NK-92 (cell line): ENCODE measurements around the gene SHKBP1.

ENCODE experiments used
- DNase-seq: peaks from one replicate; lab custom pipeline; 2025; ENCODE audit not compliant: unreplicated experiment; lab: John Stamatoyannopoulos, UW

Gene SHKBP1

DNA sequence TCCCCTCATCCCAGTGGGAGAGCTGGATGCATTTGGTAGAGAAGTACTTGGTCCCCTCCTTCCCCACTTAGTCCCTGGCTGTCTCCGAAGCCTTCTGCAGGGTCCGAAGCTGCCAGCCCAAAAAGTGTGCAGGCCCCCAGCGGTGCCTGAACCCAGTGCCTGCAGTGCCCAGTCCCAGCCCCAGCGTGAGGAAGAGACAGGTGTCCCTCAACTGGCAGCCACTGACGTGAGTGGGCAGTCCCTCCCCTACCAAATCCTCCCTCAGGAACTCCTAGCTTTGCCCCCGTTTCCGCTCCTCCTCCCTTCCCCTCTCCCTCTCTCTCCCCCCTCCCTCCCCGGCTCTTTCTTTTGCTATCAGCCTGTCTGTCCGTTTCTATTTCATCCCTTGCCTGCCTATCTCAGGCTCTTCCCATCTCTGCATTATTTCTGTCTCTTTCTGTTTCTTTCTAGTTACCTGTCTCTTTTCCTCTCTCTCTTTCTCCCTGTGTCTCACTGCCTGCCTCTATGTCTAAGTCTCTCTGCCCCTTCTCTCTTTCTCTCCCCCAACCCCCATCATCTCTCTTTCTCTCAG lies 22.7 kb downstream of the SHKBP1 start:
- DNase-seq: no peak

DNA sequence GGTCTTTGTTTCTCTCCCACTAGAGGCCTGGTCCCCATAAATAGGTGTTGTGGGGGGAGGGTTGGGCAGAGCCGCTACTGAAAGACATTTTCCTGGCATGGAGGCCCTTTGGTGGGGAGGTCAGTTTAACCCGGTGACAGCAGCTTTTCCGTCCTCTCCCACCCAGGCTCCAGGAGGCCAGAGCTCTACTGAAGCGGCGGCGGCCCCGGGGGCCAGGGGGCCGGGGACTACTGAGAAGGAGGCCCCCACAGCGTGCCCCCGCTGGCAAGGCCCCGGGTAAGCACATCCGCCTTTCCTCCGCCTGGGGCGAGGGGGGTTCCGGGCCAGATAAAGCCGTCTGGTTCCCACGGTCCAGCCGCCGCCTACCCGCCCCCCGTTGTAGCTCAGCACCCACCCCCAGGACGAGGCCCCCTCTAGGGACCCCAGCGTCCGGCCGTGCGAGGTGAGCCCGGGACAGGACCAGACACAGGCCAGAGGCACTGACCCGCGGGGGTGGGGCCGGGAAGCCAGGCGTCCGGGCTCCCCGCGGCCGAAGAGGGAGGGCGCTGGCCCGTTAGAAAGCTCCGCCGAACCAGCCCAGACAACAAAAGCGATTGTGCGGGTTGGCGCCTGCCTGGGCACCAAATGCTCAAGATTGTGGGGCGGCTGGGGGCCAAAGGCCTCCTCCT lies 23.4 kb downstream of the SHKBP1 start:
- DNase-seq: no peak

DNA sequence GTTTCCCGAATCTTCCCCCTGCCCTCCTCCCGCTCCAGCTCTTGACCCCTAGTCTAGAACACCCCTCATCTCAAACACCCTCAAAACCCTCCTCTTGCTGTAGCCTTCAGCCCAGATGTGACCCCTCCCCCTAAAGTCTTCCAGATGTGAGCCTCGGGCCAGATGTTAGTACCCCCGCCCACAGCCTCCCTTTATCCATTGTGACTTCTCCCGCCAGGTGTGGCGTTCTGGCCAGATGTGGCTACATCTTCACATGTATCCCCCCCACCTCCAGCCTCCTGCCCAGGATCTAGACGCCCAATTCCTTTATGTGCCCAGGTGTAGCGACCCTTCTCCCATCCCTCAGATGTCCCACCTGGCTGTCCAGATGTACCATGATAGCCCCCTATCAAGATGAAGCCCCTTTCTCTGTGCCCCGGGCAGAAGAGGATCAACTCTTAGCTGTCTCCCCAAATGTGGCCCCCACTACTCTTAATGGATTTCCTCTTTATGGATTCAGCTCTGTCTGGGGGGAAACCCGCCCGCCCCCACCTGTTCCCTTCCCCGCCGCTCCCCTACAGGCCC lies 24.0 kb downstream of the SHKBP1 start:
- DNase-seq: no peak

DNA sequence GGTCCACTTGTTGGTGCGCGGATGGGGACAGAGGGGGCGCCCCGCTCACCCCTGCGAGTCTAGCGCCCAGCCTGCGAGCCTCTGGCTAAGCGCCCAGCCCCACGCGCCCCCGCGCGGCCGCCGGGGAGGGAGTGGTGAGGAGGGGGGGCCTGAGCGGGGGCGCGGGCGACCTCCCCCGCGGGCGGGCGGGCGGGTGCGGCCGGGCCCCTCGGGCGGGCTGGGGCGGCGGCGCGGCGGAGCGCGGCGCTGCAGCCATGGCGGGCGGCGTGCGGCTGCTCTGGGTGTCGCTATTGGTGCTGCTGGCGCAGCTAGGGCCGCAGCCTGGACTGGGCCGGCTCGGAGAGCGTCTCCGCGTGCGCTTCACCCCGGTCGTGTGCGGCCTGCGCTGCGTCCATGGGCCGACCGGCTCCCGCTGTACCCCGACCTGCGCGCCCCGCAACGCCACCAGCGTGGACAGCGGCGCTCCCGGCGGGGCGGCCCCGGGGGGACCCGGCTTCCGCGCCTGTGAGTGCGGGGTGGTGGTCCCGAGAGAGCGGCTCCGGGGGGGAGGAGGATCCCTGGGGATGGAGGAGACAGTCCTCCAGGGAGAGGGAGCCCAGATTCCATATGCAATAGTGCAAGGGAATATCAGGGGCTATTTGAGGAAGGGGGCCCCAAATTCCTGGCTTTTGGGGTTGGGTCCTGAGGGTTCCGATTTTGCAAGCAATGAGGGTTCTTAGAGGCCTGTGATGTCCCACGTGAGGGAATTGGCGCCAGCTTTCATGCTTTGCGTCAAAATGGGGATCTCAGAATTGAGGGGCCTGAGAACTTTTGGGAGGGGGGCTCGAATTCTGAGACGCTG lies 24.7 kb downstream of the SHKBP1 start, which contains the start of gene LTBP4:
Gene LTBP4, plus strand, starts transcription at position 236 of the 841 bp plus-strand sequence. Its CDS starts 19 bp downstream, at position 255.
- DNase-seq: no peak

DNA sequence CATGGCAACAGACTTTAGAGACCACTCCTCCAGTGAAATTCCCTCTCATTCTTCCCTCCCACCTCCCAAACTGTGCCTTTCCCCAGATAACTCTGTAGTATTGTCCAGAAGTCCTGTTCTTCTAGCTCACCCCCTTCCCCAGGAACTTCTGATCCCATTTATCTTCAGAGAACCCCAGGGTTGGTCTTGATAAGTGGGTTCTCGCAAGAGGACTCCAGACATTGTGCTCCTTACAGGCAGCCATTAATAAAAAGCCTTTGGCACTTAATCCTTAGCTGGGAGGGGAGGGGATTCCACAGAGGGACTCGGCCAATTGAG lies 26.4 kb downstream of the SHKBP1 start:
- DNase-seq: no peak

DNA sequence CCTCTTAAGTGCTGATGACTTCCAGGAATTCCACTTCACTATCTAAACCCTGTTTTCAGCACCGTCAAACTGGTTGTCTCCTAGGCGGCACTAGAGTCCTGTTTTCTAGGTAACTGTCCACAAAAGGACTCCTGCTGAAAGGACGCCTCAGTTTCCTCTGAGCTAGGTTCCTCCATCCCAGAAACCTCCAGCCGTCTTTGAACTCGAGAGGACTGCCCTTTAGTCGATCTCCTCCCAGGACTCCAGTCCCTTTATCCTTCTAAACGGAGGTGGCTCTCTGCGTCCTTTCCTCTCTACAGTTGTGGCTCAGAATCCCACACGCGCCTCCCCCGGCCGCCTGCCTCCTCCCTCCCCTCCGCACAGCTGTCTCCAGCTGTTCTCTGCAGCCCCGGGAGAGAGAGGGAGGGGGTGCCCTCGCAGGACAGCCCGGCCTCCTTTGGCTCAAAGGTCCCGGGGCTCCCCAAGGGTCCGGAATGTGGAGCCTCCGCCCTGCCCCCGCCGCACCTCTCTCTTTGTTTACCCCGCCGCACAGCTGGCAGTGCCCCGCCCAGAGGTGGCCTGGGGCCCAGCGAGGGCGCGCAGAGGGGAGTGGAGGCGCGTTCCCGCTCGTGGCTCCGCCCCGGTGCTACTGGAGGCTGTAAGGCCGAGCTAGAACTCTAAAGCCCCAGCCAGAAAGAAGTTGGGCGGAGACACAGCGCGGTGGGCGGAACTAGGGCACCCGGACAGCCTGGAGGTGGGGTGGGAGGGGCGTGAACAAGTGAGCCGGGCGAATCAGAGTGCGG lies 26.9 kb downstream of the SHKBP1 start:
- DNase-seq: peak; percentile 62

DNA sequence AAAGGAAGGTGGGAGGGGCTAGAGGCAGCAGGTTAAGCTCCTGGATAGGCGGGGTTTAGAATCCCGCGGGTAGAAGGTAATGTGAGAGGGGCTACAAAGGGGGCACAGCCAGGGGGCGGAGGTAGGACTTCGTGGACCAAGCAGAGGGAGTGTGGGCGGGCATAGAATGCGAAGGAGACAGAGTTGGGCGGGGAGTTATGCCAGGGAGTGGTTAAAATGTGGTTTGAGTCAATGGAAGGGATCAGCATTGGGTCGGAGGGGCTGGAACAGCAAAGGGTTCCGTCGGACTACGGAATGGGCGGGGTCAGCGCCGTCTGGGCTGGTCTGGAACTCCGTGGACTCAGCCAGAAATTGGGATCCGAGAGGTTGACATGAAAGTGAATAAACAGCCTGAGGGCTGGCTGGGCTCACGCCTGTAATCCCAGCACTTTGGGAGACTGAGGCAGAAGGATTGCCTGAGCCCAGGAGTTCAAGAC lies 27.5 kb downstream of the SHKBP1 start:
- DNase-seq: no peak

DNA sequence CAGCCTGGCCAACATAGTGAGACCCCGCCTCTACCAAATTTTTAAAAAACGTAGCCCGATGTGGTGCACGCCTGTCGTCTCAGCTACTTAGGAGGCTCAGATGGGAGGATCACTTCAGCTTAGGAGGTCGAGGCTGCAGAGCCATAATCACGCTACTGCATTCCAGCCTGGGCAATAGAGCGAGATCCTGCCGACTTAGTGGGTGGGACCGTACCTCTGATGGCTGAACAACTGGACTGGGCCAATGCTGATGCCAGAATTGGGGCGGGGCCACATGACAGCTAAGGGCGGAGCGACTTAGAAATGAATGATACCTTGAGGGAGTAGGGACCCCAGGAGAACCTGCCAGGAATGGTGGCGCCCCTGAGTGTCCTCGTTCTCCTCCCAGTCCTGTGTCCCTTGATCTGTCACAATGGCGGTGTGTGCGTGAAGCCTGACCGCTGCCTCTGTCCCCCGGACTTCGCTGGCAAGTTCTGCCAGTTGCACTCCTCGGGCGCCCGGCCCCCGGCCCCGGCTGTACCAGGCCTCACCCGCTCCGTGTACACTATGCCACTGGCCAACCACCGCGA lies 28.1 kb downstream of the SHKBP1 start:
- DNase-seq: no peak

DNA sequence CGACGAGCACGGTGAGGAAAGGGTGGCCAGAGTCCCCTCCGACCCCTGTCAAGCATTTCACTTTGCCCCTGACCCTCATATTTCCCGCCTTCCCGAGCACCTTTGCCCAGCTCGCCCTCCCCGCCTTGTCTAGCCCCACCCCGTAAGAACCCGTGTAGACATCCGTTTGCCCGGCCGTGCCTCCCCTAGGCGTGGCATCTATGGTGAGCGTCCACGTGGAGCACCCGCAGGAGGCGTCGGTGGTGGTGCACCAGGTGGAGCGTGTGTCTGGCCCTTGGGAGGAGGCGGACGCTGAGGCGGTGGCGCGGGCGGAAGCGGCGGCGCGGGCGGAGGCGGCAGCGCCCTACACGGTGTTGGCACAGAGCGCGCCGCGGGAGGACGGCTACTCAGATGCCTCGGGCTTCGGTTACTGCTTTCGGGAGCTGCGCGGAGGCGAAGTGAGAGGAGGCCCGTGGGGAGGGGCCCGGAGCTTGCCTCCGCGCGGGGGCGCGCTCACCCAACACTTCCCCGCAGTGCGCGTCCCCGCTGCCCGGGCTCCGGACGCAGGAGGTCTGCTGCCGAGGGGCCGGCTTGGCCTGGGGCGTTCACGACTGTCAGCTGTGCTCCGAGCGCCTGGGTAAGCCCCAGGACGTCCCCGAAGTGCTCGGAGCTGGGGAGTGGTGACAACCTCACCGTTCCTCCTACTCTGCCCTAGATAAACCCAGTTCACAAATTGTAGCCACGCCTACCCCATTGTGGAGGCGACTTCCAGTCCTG lies 28.7 kb downstream of the SHKBP1 start:
- no peak for DNase-seq

DNA sequence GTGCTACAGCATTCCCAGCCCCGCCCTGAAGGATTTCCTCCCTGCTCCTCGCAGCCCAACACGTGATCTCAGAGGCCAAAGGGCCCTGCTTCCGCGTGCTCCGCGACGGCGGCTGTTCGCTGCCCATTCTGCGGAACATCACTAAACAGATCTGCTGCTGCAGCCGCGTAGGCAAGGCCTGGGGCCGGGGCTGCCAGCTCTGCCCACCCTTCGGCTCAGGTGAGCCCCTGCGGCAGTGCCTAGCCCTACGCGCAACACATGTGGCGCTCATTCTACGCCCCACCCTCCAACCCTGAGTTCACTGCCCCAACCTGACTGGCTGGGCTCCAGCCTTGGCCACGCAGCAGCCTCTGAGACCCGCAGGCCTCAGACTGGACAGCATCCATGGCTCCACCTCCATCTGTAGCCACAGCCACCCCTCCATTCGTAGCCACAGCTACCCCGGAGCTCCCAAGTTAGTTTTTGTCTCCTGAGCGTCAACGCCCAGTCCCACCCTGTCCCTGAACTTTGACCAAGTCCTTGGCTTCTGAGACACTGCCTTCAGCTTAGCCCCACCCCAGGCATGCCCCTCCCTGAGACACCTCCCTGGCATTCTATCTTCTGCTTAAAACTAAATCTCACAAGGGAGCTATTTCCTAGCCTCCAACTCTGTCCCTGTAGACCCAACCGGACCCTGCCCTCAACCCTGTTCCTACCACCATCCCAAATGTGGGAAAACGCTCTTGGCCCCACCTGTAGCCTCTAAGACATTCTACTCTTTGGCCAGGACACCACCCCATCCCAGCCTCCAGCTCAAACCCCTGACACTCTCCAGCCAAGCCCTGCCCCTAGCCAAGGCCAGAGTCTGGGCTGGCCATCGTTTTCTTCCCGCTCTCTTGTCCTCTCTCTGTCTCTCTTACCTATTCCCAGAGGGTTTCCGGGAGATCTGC lies 30.9 kb downstream of the SHKBP1 start:
- DNase-seq: no peak

DNA sequence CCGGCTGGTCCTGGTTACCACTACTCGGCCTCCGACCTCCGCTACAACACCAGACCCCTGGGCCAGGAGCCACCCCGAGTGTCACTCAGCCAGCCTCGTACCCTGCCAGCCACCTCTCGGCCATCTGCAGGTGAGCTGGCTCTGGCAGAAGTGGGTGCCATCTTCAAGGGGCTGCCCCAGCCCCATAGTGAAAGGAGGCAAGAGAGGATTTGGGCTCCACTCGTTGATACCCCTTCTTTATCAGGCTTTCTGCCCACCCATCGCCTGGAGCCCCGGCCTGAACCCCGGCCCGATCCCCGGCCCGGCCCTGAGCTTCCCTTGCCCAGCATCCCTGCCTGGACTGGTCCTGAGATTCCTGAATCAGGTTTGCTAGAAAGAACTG lies 31.6 kb downstream of the SHKBP1 start:
- DNase-seq: no peak

DNA sequence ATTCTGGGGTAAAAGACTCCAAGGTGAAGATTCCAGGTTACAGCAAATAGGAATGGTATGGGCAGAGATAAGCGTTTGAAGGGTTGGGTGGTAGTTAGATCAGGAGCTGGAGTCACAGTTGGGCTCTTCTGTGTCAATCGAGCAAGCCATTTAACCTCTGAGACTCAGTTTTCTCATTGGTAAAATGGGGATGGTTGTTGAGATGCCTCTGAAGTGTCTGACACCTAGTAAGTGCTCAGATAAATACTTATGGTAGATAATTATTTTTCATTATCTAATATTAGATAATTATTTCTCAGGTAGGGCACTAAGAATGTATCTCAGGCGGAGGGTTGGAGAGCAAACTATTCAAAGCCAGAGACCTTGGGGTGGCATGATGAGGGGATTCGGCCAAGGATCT lies 32.3 kb downstream of the SHKBP1 start:
- DNase-seq: no peak

DNA sequence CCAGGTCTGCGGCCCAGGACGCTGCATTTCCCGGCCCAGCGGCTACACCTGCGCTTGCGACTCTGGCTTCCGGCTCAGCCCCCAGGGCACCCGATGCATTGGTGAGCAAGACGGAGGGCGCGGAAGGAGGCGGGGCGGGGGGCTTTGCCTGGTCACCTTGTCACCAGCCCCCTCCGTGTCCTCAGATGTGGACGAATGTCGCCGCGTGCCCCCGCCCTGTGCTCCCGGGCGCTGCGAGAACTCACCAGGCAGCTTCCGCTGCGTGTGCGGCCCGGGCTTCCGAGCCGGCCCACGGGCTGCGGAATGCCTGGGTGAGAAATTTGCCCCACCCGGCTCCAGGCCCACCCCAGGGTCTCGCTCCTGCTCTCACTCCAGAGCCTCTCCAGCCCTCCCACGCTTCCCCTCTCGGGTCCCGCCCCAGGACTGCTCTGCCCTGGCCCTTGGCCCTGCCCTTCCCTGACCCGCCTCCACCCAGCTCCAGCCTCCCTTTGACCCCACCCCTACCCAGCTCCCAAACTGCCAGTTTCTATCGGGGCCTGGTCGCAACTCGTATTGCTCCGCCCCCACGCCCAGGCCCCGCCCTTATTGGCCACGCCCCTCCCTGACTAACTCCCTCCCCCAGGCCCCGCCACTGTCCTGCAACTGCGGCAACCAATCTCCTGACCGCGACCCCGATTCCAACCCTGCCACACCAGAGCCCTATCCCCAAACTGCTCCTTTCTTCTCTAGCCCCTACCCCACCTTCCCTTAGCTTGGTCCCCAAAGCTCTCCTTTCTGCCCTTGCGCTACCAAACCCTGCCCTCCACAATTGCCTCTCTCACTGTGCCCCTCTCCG lies 33.1 kb downstream of the SHKBP1 start:
- no peak for DNase-seq

DNA sequence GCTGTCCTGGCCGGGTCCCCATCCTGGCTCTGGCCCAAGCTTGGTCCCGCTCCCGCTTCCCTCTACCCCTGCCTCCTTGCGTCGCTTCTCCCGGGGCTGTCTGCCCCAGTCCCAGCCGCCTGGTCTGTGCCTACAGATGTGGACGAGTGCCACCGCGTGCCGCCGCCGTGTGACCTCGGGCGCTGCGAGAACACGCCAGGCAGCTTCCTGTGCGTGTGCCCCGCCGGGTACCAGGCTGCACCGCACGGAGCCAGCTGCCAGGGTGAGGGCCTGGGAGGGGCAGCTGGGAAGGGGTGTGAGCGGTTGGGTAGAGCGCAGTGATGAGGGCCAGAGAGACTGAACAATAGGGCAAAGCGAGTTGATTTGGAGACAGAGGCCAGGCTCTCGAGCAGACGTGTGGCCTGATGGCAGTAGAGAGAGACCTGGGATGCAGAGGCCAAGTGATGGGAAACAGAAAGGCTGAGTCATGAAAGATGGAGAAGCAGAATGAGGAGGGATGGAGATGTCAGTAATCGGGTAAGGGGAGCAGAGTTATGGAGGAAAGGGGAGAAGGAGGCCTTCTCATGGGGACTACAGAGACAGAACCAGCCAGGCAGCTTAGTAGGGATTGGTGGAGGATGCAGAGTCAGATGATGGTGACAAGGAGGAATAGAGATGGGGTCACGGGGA lies 33.9 kb downstream of the SHKBP1 start:
- no peak for DNase-seq

DNA sequence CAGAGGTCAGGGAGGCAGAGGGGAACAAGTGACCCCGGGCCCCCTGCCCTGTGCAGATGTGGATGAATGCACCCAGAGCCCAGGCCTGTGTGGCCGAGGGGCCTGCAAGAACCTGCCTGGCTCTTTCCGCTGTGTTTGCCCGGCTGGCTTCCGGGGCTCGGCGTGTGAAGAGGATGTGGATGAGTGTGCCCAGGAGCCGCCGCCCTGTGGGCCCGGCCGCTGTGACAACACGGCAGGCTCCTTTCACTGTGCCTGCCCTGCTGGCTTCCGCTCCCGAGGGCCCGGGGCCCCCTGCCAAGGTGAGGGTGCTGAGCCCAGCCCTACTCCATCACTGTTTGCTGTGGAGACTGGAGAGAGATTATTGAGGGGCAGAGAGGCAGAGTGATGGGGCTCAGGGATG lies 34.4 kb downstream of the SHKBP1 start:
- DNase-seq: no peak

DNA sequence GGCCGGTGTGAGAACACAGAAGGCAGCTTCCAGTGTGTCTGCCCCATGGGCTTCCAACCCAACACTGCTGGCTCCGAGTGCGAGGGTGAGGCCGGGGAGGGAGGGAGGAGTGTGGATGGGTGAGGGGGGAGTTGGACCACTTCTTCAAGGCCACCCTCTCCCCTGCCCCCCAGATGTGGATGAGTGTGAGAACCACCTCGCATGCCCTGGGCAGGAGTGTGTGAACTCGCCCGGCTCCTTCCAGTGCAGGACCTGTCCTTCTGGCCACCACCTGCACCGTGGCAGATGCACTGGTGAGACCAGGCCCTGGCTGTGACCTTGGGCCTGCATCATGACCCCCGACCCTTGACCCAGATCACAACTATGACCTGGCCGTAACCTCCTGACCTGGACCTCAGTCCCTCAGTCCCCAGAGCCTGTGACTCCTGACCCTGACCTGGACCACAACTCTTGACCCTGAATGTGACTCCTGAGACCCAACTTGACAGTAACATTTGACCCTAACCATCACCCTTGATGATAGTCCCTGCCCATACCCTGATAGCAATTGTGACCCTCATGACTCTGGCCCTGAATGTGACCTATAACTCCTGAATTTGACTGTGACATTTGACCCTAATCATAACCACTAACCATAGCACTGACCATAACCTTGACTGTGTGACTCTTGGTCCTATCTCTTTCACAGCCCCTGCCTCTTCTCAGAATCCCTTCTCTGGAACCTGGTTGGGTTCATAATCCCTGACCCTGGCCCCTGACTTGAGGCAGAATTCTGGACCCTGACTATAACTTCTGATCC lies 35.4 kb downstream of the SHKBP1 start:
- no peak for DNase-seq
